Mammary epithelial cell (primary cell): ENCODE results near the gene RASSF1.

Experiments
- CTCF ChIP-seq, 2 donors: IDR thresholded peaks in 1 of 2; conservative IDR thresholded peaks in 1 of 2; 2 replicates each; pipeline ENCODE4 v1.5.1; 2011 to 2012; ENCODE audit warnings: inconsistent platforms in 2 of 2, low read length in 2 of 2, mild to moderate bottlenecking in 2 of 2, control low read depth in 1 of 2, low read depth in 1 of 2; ENCODE audit not compliant: insufficient read depth in 1 of 2; ENCODE audit errors: extremely low read depth in 1 of 2
- EZH2 ChIP-seq: IDR thresholded peaks from 2 replicates; pipeline ENCODE4 v1.6.1; 2012; ENCODE audit warnings: low read length, inconsistent platforms, borderline replicate concordance

GRCh38 chr3:50334339-50335075 lies 6.1 kb downstream of the RASSF1 start:
- TF ChIP-seq CTCF (conservative IDR thresholded peaks at IDR 0.05 in 1 of 2, IDR thresholded peaks at IDR 0.05 in 1 of 2; ENCODE audit: extremely low read depth in 1 of 2, insufficient read depth in 1 of 2, low read depth in 1 of 2, low read length in 2 of 2) = no peak
- no peak for TF ChIP-seq EZH2
